Measurements from ENCODE around the gene GADD45G.

Gene GADD45G

DNA sequence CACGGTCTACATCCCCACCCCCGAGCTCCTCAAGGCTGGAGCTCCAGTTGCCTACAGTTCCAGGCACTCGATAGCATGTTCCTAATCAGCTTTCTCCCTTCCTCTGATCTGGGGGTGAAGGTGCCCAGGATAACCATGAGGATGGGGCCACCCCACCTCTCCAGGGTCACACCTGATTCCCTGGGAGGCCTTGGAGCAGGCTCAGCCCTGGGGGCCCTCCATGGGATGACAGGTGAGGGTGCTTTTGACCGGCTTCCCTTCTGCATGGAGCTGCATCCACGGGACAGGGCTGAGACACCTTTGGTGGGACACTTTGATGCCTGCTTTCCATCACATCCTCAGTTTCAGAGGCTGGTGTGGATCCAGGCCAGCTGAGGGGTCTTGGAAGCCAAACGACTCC, 28.6 kb downstream of the GADD45G start:
- no peak for TF ChIP-seq ZFX (IDR thresholded peaks at IDR 0.05; ENCODE audit: borderline replicate concordance)
- TF ChIP-seq CTCF (IDR thresholded peaks at IDR 0.05), result no peak
- H3K27ac ChIP-seq, result no peak overlapping the region

- H3K27ac ChIP-seq, result no peak overlapping the region
- TF ChIP-seq ZFX (IDR thresholded peaks at IDR 0.05; ENCODE audit: borderline replicate concordance) (no peak), CTCF (IDR thresholded peaks at IDR 0.05) (no peak)
Measured at GRCh38 chr9:89633920-89634319, 29.1 kb downstream of the GADD45G start.

- no peak for TF ChIP-seq CTCF (IDR thresholded peaks at IDR 0.05)
- no peak for TF ChIP-seq ZFX (IDR thresholded peaks at IDR 0.05; ENCODE audit: borderline replicate concordance)
- H3K27ac ChIP-seq, result no peak overlapping the region
Measured at GRCh38 chr9:89634995-89635742, 30.4 kb downstream of the GADD45G start.

- TF ChIP-seq CTCF (IDR thresholded peaks at IDR 0.05) (no peak), ZFX (IDR thresholded peaks at IDR 0.05; ENCODE audit: borderline replicate concordance) (no peak)
- H3K27ac ChIP-seq, result no peak overlapping the region
Measured at GRCh38 chr9:89635816-89636215, 31.0 kb downstream of the GADD45G start.

DNA sequence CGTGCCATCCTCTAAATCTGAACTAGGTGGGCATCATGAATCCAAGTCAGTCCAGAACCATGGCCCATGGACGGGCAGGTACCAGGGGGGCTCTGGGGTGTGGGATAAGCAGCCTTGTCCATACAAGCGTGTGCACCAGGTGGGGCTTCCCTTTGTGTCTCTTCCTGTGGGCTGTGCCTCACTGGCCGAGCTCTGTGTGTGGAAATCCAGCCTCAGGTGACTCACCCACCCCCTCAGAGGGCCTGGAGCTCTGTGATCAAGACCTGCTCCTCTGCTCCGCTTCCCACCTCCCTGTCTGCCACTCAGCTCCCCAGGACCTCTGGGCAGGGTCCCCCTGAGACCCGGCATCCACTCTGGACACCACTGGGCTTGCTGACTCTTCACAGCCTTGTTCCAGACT, 33.0 kb downstream of the GADD45G start:
- no peak for TF ChIP-seq ZFX (IDR thresholded peaks at IDR 0.05; ENCODE audit: borderline replicate concordance)
- TF ChIP-seq CTCF (IDR thresholded peaks at IDR 0.05), result no peak
- no peak overlapping the region for H3K27ac ChIP-seq

GRCh38 chr9:89638359-89638758, 33.5 kb downstream of the GADD45G start:
- TF ChIP-seq CTCF (IDR thresholded peaks at IDR 0.05) (no peak), ZFX (IDR thresholded peaks at IDR 0.05; ENCODE audit: borderline replicate concordance) (no peak)

DNA sequence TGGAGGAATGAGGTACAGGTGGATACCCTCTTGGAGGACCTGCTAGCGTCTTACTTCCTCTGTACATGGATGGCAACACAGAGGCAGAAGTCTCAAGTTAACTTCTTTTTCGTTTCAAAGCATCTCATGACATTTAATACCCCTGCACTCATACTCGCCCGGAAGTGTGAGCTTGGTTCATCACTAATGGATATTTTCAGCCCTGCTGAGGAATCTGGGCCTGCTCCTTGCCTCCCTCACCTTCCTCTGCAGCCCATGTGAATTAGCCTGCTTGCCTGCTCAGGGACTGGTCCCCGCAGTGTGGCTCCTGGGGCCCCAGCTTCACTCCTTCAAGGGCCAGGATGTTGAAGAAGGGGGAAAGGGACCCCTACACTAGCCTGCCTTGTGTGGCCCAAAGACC, 34.1 kb downstream of the GADD45G start:
- H3K27ac ChIP-seq, result no peak overlapping the region
- TF ChIP-seq CTCF (IDR thresholded peaks at IDR 0.05), result no peak
- TF ChIP-seq ZFX (IDR thresholded peaks at IDR 0.05; ENCODE audit: borderline replicate concordance), result no peak

More at GRCh38 chr9:89638359-89638758, 33.5 kb downstream of the GADD45G start:
- H3K27ac ChIP-seq, result no peak overlapping the region
